Jurkat, Clone E6-1 (cell line): ENCODE results near the gene TMEM185B. TPM values are rescaled to one million over a fixed set of nuclear protein-coding genes. Genes with fewer than 3 reads are reported as not detected.
"Not testable (repeated sequence)": the region's sequence is repeated elsewhere in the genome, so short reads cannot be mapped to it uniquely, and the experiment has no call there.

ENCODE experiments used
- DNase-seq: peaks from one replicate; pipeline ENCODE4 v3.0.0-alpha.2; 2011; ENCODE audit warnings: low read depth, low spot score
- H3K4me3 ChIP-seq: 2 replicates; pipeline ENCODE4 v1.5.1; 2011; ENCODE audit warnings: mild to moderate bottlenecking, low read length, control low read depth, moderate library complexity
- polyA plus RNA-seq: library from polyadenylated mRNA; unstranded; fragments of >200 nt; gene quantifications from one replicate; pipeline ENCODE4 v1.2.1, GENCODE V29; 2012; ENCODE audit warnings: missing spikeins; ENCODE audit not compliant: insufficient read length, insufficient read depth

The TMEM185B gene
- 20.1 TPM for polyA plus RNA-seq

GRCh38 chr2:120223034-120223912, at the start of gene TMEM185B:
TSS of gene TMEM185B (minus strand) at chr2:120223400. CDS start at chr2:120222976, 424 bp downstream.
- peak; percentile 66 for DNase-seq
- H3K4me3 ChIP-seq: peak within 1 kb of the TSS; percentile 63

- no peak overlapping the region for H3K4me3 ChIP-seq
- DNase-seq: no peak
Measured at GRCh38 chr2:120271711-120272379, 48.6 kb upstream of the TMEM185B start.

DNA sequence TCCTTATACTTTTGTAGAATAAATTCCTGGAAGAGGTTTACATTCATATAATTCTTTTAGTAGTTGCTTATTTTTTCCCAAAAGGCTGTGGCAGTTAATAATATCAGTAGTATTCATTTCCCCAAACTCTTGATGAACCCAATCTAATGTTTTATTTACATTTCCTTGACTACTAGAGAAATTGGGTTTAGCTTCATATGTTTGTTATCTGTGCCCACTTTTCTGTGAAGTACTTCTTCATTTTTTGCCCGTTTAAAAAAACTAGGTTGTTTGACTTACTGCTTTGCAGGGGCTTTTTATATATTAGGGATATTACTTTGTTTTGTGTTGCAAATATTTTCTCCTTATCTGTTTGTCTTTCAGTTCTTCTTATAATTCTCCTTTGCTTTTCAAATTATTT, 46.6 kb upstream of the TMEM185B start:
- H3K4me3 ChIP-seq: no peak overlapping the region
- DNase-seq: no peak

- H3K4me3 ChIP-seq: no peak overlapping the region
- DNase-seq: peak; percentile 49
Measured at GRCh38 chr2:120269076-120269744, 46.0 kb upstream of the TMEM185B start.

- no peak overlapping the region for H3K4me3 ChIP-seq
- DNase-seq: no peak
Measured at GRCh38 chr2:120267348-120267747, 44.1 kb upstream of the TMEM185B start.

GRCh38 chr2:120265006-120265405, 41.8 kb upstream of the TMEM185B start:
- no peak overlapping the region for H3K4me3 ChIP-seq
- no peak for DNase-seq

- no peak for DNase-seq
- H3K4me3 ChIP-seq: no peak overlapping the region
Measured at GRCh38 chr2:120262761-120263428, 39.7 kb upstream of the TMEM185B start.

- DNase-seq: no peak
- H3K4me3 ChIP-seq: no peak overlapping the region
Measured at GRCh38 chr2:120262150-120262549, 39.0 kb upstream of the TMEM185B start.

- DNase-seq: no peak
- no peak overlapping the region for H3K4me3 ChIP-seq
Measured at GRCh38 chr2:120261387-120262006, 38.3 kb upstream of the TMEM185B start.

GRCh38 chr2:120260736-120261135, 37.5 kb upstream of the TMEM185B start:
- no peak for DNase-seq
- no peak overlapping the region for H3K4me3 ChIP-seq

DNA sequence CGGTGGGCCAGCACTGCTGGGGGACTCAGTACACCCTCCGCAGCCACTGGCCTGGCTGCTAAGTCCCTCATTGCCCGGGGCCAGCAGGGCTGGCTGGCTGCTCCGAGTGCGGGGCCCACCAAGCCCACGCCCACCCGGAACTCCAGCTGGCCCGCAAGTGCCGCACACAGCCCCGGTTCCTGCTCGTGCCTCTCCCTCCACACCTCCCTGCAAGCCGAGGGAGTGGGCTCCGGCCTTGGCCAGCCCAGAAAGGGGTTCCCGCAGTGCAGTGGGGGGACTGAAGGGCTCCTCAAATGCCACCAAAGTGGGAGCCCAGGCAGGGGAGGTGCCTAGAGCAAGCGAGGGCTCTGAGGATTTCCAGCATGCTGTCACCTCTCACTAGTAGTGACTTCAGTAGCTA, 36.7 kb upstream of the TMEM185B start:
- DNase-seq, H3K4me3 ChIP-seq: not testable (repeated sequence)

GRCh38 chr2:120258196-120258595, 35.0 kb upstream of the TMEM185B start:
- no peak overlapping the region for H3K4me3 ChIP-seq
- no peak for DNase-seq

GRCh38 chr2:120257522-120257921, 34.3 kb upstream of the TMEM185B start:
- H3K4me3 ChIP-seq: no peak overlapping the region
- no peak for DNase-seq

- H3K4me3 ChIP-seq: no peak overlapping the region
- no peak for DNase-seq
Measured at GRCh38 chr2:120256651-120257000, 33.4 kb upstream of the TMEM185B start.

GRCh38 chr2:120255986-120256650, 32.9 kb upstream of the TMEM185B start:
- no peak for DNase-seq
- H3K4me3 ChIP-seq: no peak overlapping the region

GRCh38 chr2:120255071-120255470, 31.9 kb upstream of the TMEM185B start:
- no peak overlapping the region for H3K4me3 ChIP-seq

GRCh38 chr2:120254178-120254577, 31.0 kb upstream of the TMEM185B start:
- no peak overlapping the region for H3K4me3 ChIP-seq
- no peak for DNase-seq

More at GRCh38 chr2:120255071-120255470, 31.9 kb upstream of the TMEM185B start:
- DNase-seq: no peak
